Mesendoderm (in vitro differentiated cells): Measurements from ENCODE around the gene LRRC4C.

Experiments used
- DNase-seq: peaks from one replicate; pipeline ENCODE4 v3.0.0; 2013
- H2AK5ac ChIP-seq: 2 replicates; pipeline ENCODE4 v1.6.1; 2013; ENCODE audit warnings: low read length, inconsistent platforms
- H2BK120ac ChIP-seq: 2 replicates; pipeline ENCODE4 v1.6.1; 2013; ENCODE audit warnings: low read depth, mild to moderate bottlenecking, low read length, moderate library complexity, mixed read lengths
- H2BK15ac ChIP-seq: replicated peaks from 2 replicates; pipeline ENCODE4 v1.6.1; 2013; ENCODE audit warnings: low read depth, mild to moderate bottlenecking, moderate library complexity
- H2BK5ac ChIP-seq: 2 replicates; pipeline ENCODE4 v1.6.1; 2013; ENCODE audit warnings: low read length, inconsistent platforms
- H3K18ac ChIP-seq: 2 replicates; pipeline ENCODE4 v1.6.1; 2013; ENCODE audit warnings: mild to moderate bottlenecking, low read length, mixed read lengths
- H3K23ac ChIP-seq: one replicate; pipeline ENCODE4 v1.6.1; 2013; ENCODE audit warnings: low read length
- H3K27ac ChIP-seq: 2 replicates; pipeline ENCODE4 v1.5.1; 2013; ENCODE audit warnings: low read depth, mild to moderate bottlenecking, inconsistent platforms, low read length, moderate library complexity
- H3K27me3 ChIP-seq: 2 replicates; pipeline ENCODE4 v1.6.1; 2013; ENCODE audit warnings: low read length, control low read depth, mild to moderate bottlenecking, inconsistent platforms; ENCODE audit not compliant: insufficient read depth, poor library complexity
- H3K36me3 ChIP-seq: 2 replicates; pipeline ENCODE4 v1.6.1; 2013; ENCODE audit warnings: low read length, inconsistent platforms; ENCODE audit not compliant: control insufficient read depth, insufficient read depth
- H3K4ac ChIP-seq: one replicate; pipeline ENCODE4 v1.6.1; 2013; ENCODE audit warnings: low read depth, mild to moderate bottlenecking, low read length, moderate library complexity
- H3K4me1 ChIP-seq: 2 replicates; pipeline ENCODE4 v1.6.1; 2013; ENCODE audit warnings: low read depth, low read length, inconsistent platforms; ENCODE audit not compliant: control insufficient read depth
- H3K4me2 ChIP-seq: 2 replicates; pipeline ENCODE4 v1.6.1; 2013; ENCODE audit warnings: low read length
- H3K4me3 ChIP-seq: 2 replicates; pipeline ENCODE4 v1.5.1; 2013; ENCODE audit warnings: mild to moderate bottlenecking, low read length
- H3K56ac ChIP-seq: one replicate; pipeline ENCODE4 v1.6.1; 2013; ENCODE audit warnings: low read length
- H3K79me1 ChIP-seq: 2 replicates; pipeline ENCODE4 v1.6.1; 2013; ENCODE audit warnings: low read length, inconsistent platforms
- H3K79me2 ChIP-seq: 2 replicates; pipeline ENCODE4 v1.6.1; 2013; ENCODE audit warnings: mild to moderate bottlenecking, low read length; ENCODE audit not compliant: control insufficient read depth, insufficient read depth
- H3K9ac ChIP-seq: 2 replicates; pipeline ENCODE4 v1.6.1; 2013; ENCODE audit warnings: low read length, inconsistent platforms
- H4K5ac ChIP-seq: one replicate; pipeline ENCODE4 v1.6.1; 2013; ENCODE audit warnings: low read length
- H4K8ac ChIP-seq: one replicate; pipeline ENCODE4 v1.6.1; 2013; ENCODE audit warnings: low read depth, mild to moderate bottlenecking, control low read depth, low read length, moderate library complexity
- WGBS: extraction: QIAGEN DNeasy Blood & Tissue Kit; methylation state at CpG from one replicate; pipeline ENCODE4 v1.1.7; 2013; ENCODE audit warnings: low lambda C conversion rate, missing lambda C conversion rate; ENCODE audit not compliant: insufficient coverage; ENCODE audit errors: extremely low coverage; 5-methylcytosine and 5-hydroxymethylcytosine counted together

LRRC4C gene

DNA sequence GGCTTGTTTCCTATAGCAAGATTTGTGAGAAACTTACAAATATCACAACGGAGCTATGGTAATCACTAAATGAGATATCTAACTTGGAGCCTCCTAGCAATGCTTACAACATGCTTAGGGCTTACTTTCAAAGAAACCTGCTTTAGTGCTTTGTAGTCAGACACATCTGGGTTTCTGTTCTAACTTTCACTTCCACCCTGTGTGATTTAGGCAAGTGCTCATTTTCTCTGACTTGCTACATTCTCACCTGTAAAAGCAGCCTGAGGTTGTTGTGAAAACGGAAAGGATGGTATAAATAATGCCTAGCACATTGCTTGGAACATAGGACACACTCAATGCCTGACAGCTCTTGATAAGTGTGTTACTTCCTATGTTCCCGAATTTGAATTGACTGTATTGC, 45.6 kb downstream of the LRRC4C start:
- H3K18ac ChIP-seq: peak overlapping the region; percentile 39
- H3K23ac ChIP-seq: no peak overlapping the region
- no peak overlapping the region for H2BK5ac ChIP-seq
- no peak overlapping the region for H3K9ac ChIP-seq
- H3K4me2 ChIP-seq: no peak overlapping the region
- H3K36me3 ChIP-seq: no peaks in the 10 kb centered on the region
- H3K27ac ChIP-seq: no peak overlapping the region
- H2AK5ac ChIP-seq: no peak overlapping the region
- H3K79me2 ChIP-seq: no peaks in the 10 kb centered on the region
- peak overlapping the region; percentile 15 for H4K5ac ChIP-seq
- no peak overlapping the region for H4K8ac ChIP-seq
- H3K4me3 ChIP-seq: no peak overlapping the region
- H3K27me3 ChIP-seq: no peaks in the 10 kb centered on the region
- DNase-seq: no peak
- H3K56ac ChIP-seq: no peak overlapping the region
- H2BK15ac ChIP-seq: no peak overlapping the region
- no peak overlapping the region for H3K4ac ChIP-seq
- H2BK120ac ChIP-seq: no peak overlapping the region
- no peaks in the 10 kb centered on the region for H3K79me1 ChIP-seq
- H3K4me1 ChIP-seq: no peaks in the 10 kb centered on the region
- no CpG with 5 or more reads among the region's 3 CpGs for WGBS

DNA sequence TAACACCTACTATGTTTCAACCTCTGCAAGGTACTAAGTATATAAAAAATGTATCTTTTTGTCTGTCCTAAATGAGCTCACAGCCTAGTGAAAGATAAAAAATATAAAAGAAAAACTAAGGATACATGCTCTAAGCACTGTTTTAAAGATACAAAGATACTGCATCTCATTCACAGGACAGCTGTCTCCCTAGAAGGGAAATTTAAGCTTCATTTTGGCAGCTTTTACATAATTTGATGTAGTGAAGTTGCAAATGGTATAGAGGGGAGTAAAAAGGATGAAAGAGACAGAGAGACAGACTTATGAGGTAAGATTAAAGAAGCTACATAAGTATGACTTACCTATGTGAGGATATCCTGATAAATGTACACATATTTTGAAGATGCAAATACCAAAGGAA, 53.6 kb downstream of the LRRC4C start:
- Histone ChIP-seq H3K4me3 (no peak overlapping the region), H3K9ac (no peak overlapping the region), H3K23ac (no peak overlapping the region), H4K5ac (no peak overlapping the region), H3K36me3 (no peaks in the 10 kb centered on the region), H2BK5ac (no peak overlapping the region), H2BK120ac (no peak overlapping the region), H2AK5ac (no peak overlapping the region), H3K4me2 (no peak overlapping the region), H3K4me1 (no peaks in the 10 kb centered on the region), H3K18ac (no peak overlapping the region), H3K27me3 (no peaks in the 10 kb centered on the region), H3K27ac (no peak overlapping the region), H3K79me2 (no peaks in the 10 kb centered on the region), H3K79me1 (no peaks in the 10 kb centered on the region), H3K56ac (no peak overlapping the region), H4K8ac (no peak overlapping the region), H2BK15ac (no peak overlapping the region), H3K4ac (no peak overlapping the region)
- no peak for DNase-seq

DNA sequence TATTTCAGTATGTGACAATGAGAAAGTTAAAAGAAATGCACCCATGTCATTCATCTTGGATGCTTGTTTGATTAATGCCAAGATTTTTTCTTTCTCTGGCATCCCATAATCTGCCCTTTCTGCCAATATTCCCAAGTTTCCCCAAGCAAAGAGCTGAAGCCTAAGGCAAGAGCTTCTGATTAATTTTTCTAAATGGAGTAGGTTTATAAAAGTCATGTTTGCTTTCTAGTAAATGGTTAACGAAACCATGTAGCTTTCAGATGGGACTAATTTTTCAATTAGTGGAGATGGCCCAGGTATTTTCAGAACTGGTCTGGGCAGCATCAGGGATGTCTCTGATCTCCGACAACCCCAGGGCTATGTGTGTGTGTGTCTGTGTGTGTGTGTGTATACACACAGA, 55.3 kb downstream of the LRRC4C start:
- H2BK5ac ChIP-seq: no peak overlapping the region
- H3K4me2 ChIP-seq: no peak overlapping the region
- no peak overlapping the region for H3K56ac ChIP-seq
- no peaks in the 10 kb centered on the region for H3K4me1 ChIP-seq
- H3K36me3 ChIP-seq: no peaks in the 10 kb centered on the region
- H3K27ac ChIP-seq: no peak overlapping the region
- H3K79me1 ChIP-seq: no peaks in the 10 kb centered on the region
- H3K4ac ChIP-seq: no peak overlapping the region
- H4K5ac ChIP-seq: no peak overlapping the region
- no peak overlapping the region for H2BK120ac ChIP-seq
- H3K18ac ChIP-seq: no peak overlapping the region
- no peaks in the 10 kb centered on the region for H3K79me2 ChIP-seq
- H3K4me3 ChIP-seq: no peak overlapping the region
- no peaks in the 10 kb centered on the region for H3K27me3 ChIP-seq
- H3K23ac ChIP-seq: no peak overlapping the region
- no peak overlapping the region for H2AK5ac ChIP-seq
- WGBS: no CpG with 5 or more reads among the region's 2 CpGs
- no peak overlapping the region for H3K9ac ChIP-seq
- no peak for DNase-seq
- H2BK15ac ChIP-seq: no peak overlapping the region
- H4K8ac ChIP-seq: no peak overlapping the region

DNA sequence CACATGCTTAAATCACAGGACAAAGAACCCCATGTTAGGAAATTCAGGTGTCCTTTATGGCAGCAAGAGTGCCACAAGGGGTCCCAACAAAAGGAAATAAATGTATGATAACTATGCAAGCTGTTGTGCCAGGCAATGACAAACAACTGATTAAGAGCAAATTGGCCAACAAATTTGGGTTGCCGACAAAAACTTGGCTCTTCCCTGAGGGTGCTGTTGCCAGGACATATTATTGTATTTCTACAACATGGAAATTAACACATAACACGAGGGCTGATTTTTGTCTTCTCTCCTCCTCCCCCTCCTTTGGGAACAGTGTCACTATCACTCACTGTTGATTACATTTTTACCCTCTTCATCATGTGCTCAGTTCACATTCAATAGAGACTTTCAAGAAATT, 56.0 kb downstream of the LRRC4C start:
- Histone ChIP-seq H3K4me3 (no peak overlapping the region), H4K5ac (no peak overlapping the region), H3K4ac (no peak overlapping the region), H3K4me1 (no peaks in the 10 kb centered on the region), H3K27ac (no peak overlapping the region), H3K18ac (no peak overlapping the region), H3K79me1 (no peaks in the 10 kb centered on the region), H2BK15ac (no peak overlapping the region), H3K56ac (no peak overlapping the region), H3K9ac (no peak overlapping the region), H3K79me2 (no peaks in the 10 kb centered on the region), H2BK5ac (no peak overlapping the region), H3K23ac (no peak overlapping the region), H2AK5ac (no peak overlapping the region), H2BK120ac (no peak overlapping the region), H3K4me2 (no peak overlapping the region), H3K27me3 (no peaks in the 10 kb centered on the region), H3K36me3 (no peaks in the 10 kb centered on the region), H4K8ac (no peak overlapping the region)
- DNase-seq: no peak
- no CpG with 5 or more reads among the region's 2 CpGs for WGBS

DNA sequence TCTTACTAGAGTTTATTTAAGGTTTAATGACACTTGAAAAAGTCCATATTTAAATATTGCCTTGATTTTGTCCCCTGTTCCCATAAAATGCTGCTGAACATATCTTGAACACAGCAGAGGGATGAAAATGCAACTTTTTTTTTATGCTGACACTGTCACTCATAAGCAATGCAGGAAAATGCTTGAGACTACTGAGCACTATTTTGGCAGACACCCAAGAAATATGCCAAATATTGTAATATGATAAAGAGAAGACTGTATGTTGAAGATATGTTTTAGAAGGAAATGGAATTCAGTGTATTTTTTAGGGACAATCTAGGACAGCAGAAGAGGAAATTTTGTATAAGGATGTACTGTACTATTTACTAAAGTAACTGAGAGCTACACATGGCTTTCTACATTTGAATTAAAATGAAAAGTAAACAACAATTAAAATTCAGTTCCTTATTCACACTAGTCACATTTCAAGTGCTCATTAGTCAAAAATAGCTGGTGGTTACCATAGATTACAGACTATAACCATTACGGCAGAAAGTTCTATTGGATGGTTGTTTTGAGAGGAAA, 58.6 kb downstream of the LRRC4C start:
- no peaks in the 10 kb centered on the region for H3K4me1 ChIP-seq
- WGBS: no CpG with 5 or more reads among the region's 1 CpG
- no peak overlapping the region for H4K5ac ChIP-seq
- H3K79me2 ChIP-seq: no peaks in the 10 kb centered on the region
- H3K18ac ChIP-seq: no peak overlapping the region
- no peaks in the 10 kb centered on the region for H3K36me3 ChIP-seq
- H2BK5ac ChIP-seq: no peak overlapping the region
- H3K9ac ChIP-seq: no peak overlapping the region
- DNase-seq: no peak
- no peak overlapping the region for H3K23ac ChIP-seq
- H2AK5ac ChIP-seq: no peak overlapping the region
- no peak overlapping the region for H2BK15ac ChIP-seq
- no peak overlapping the region for H3K56ac ChIP-seq
- H3K79me1 ChIP-seq: no peaks in the 10 kb centered on the region
- H3K4me2 ChIP-seq: no peak overlapping the region
- H3K27ac ChIP-seq: no peak overlapping the region
- H3K4ac ChIP-seq: no peak overlapping the region
- no peak overlapping the region for H3K4me3 ChIP-seq
- H2BK120ac ChIP-seq: no peak overlapping the region
- H4K8ac ChIP-seq: no peak overlapping the region
- no peaks in the 10 kb centered on the region for H3K27me3 ChIP-seq

DNA sequence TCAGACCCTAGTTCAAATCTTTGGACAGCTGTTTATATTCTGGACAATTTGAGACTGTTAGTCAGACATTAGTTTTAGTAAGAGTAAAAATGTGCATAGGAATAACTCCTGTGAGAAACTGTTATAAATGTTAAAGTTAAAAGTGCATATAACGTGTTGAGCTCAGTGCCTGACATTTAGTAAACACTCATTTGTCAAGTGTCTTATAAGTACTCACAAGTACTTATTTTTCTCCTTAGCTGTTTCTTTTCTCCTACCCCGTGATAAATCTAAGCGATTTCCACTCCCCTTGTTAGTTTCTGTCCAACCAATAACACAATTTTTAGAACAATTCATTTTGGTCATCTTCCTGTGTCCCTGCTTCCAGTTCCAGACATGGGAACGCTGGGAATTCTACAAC, 59.3 kb downstream of the LRRC4C start:
- no peak overlapping the region for H2BK15ac ChIP-seq
- no CpG with 5 or more reads among the region's 4 CpGs for WGBS

More for the DNA sequence above, 59.3 kb downstream of the LRRC4C start:
- no peak overlapping the region for H3K4me2 ChIP-seq
- no peaks in the 10 kb centered on the region for H3K4me1 ChIP-seq
- H3K23ac ChIP-seq: no peak overlapping the region
- no peaks in the 10 kb centered on the region for H3K36me3 ChIP-seq
- H3K4ac ChIP-seq: no peak overlapping the region
- H3K79me1 ChIP-seq: no peaks in the 10 kb centered on the region
- no peaks in the 10 kb centered on the region for H3K27me3 ChIP-seq
- H3K27ac ChIP-seq: no peak overlapping the region
- no peaks in the 10 kb centered on the region for H3K79me2 ChIP-seq
- H3K18ac ChIP-seq: no peak overlapping the region
- no peak overlapping the region for H3K9ac ChIP-seq
- no peak overlapping the region for H2BK5ac ChIP-seq
- H4K5ac ChIP-seq: no peak overlapping the region
- no peak for DNase-seq
- H2AK5ac ChIP-seq: no peak overlapping the region
- H3K56ac ChIP-seq: no peak overlapping the region
- no peak overlapping the region for H2BK120ac ChIP-seq
- no peak overlapping the region for H4K8ac ChIP-seq
- H3K4me3 ChIP-seq: no peak overlapping the region
